ENCODE results near the gene PAPPA2.

- no peak for TF ChIP-seq POLR2A (IDR thresholded peaks at IDR 0.05)
- TF ChIP-seq, protein P1, sequence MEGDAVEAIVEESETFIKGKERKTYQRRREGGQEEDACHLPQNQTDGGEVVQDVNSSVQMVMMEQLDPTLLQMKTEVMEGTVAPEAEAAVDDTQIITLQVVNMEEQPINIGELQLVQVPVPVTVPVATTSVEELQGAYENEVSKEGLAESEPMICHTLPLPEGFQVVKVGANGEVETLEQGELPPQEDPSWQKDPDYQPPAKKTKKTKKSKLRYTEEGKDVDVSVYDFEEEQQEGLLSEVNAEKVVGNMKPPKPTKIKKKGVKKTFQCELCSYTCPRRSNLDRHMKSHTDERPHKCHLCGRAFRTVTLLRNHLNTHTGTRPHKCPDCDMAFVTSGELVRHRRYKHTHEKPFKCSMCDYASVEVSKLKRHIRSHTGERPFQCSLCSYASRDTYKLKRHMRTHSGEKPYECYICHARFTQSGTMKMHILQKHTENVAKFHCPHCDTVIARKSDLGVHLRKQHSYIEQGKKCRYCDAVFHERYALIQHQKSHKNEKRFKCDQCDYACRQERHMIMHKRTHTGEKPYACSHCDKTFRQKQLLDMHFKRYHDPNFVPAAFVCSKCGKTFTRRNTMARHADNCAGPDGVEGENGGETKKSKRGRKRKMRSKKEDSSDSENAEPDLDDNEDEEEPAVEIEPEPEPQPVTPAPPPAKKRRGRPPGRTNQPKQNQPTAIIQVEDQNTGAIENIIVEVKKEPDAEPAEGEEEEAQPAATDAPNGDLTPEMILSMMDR (IDR thresholded peaks at IDR 0.05), result peak; percentile 46 to 74 (median 62)
Measured at GRCh38 chr1:176444286-176444685, 18.7 kb upstream of the PAPPA2 start.

Measured in right lobe of liver (tissue), 4 donors.